DOHH2 (cell line): ENCODE data around the gene TRPM2.

Experiments
- H3F3A ChIP-seq: fragments of 200-600 bp; sonication (generic), shearing (Covaris generic); 2 replicates; pipeline ENCODE4 v1.6.0; 2016; ENCODE audit warnings: antibody characterized with exemption, mild to moderate bottlenecking; ENCODE audit not compliant: control insufficient read depth, insufficient read depth
- H3K27ac ChIP-seq: fragments of 200-600 bp; sonication (generic); 2 replicates; pipeline ENCODE4 v1.5.1; 2014; ENCODE audit warnings: low read depth, mild to moderate bottlenecking, low read length, moderate library complexity
- H3K27me3 ChIP-seq: fragments of 200-600 bp; sonication (generic); 2 replicates; pipeline ENCODE4 v1.6.1; 2014; ENCODE audit warnings: mild to moderate bottlenecking, low read length, mixed read lengths; ENCODE audit not compliant: control insufficient read depth
- H3K36me3 ChIP-seq: fragments of 200-600 bp; sonication (generic); 2 replicates; pipeline ENCODE4 v1.6.1; 2014; ENCODE audit warnings: mild to moderate bottlenecking, low read length, moderate library complexity, mixed read lengths; ENCODE audit not compliant: control insufficient read depth
- H3K4me1 ChIP-seq: fragments of 200-600 bp; sonication (generic); 2 replicates; pipeline ENCODE4 v1.6.1; 2014; ENCODE audit warnings: mild to moderate bottlenecking, low read length, mixed read lengths; ENCODE audit not compliant: control insufficient read depth
- H3K4me2 ChIP-seq: fragments of 200-600 bp; sonication (generic); 2 replicates; pipeline ENCODE4 v1.6.0; 2014; ENCODE audit warnings: mild to moderate bottlenecking, low read length, moderate library complexity
- H3K4me3 ChIP-seq: fragments of 200-600 bp; sonication (generic); 2 replicates; pipeline ENCODE4 v1.5.1; 2014; ENCODE audit warnings: mild to moderate bottlenecking, low read length, mixed read lengths
- H3K79me2 ChIP-seq: fragments of 200-600 bp; sonication (generic); 2 replicates; pipeline ENCODE4 v1.6.1; 2014; ENCODE audit warnings: mild to moderate bottlenecking, low read length, mixed read lengths; ENCODE audit not compliant: control insufficient read depth
- H3K9me2 ChIP-seq: fragments of 200-600 bp; sonication (generic); replicated peaks from 2 replicates; pipeline ENCODE4 v1.6.1; 2014; ENCODE audit warnings: mild to moderate bottlenecking, low read length, mixed read lengths; ENCODE audit not compliant: control insufficient read depth
- H3K9me3 ChIP-seq: fragments of 200-600 bp; sonication (generic); 2 replicates; pipeline ENCODE4 v1.6.1; 2014; ENCODE audit warnings: antibody characterized with exemption, low read length, mixed read lengths; ENCODE audit not compliant: control insufficient read depth, insufficient read depth
- H4K20me1 ChIP-seq: fragments of 200-600 bp; sonication (generic); 2 replicates; pipeline ENCODE4 v1.6.0; 2014; ENCODE audit warnings: low read depth, mild to moderate bottlenecking, antibody characterized with exemption, low read length, moderate library complexity; ENCODE audit not compliant: control insufficient read depth, insufficient read depth
- CTCF ChIP-seq: fragments of 200-600 bp; sonication (generic); IDR thresholded peaks from one replicate; pipeline ENCODE4 v1.5.1; 2014; ENCODE audit warnings: antibody characterized with exemption, mild to moderate bottlenecking, low read depth, low read length; ENCODE audit not compliant: poor library complexity, severe bottlenecking
- EZH2phosphoT487 ChIP-seq: fragments of 200-600 bp; sonication (generic); IDR thresholded peaks from 2 replicates; pipeline ENCODE4 v1.6.1; 2017; ENCODE audit warnings: borderline replicate concordance, mild to moderate bottlenecking, antibody characterized with exemption, low read length, moderate library complexity, mixed read lengths

TRPM2 gene

GRCh38 chr21:44434936-44435635, 81.7 kb downstream of the TRPM2 start:
- Histone ChIP-seq H3K4me2 (no peak overlapping the region), H3F3A (no peaks in the 10 kb centered on the region), H3K9me3 (peaks cover under 1% of the 10 kb centered on the region), H3K4me3 (no peak overlapping the region), H3K79me2 (no peaks in the 10 kb centered on the region), H3K36me3 (no peaks in the 10 kb centered on the region), H3K27me3 (no peaks in the 10 kb centered on the region), H4K20me1 (no peaks in the 10 kb centered on the region), H3K27ac (no peak overlapping the region), H3K4me1 (no peaks in the 10 kb centered on the region), H3K9me2 (no peaks in the 10 kb centered on the region)
- TF ChIP-seq CTCF (no peak), EZH2phosphoT487 (no peak)

- H3K4me1 ChIP-seq, result no peaks in the 10 kb centered on the region
- TF ChIP-seq EZH2phosphoT487, result no peak
- no peak for TF ChIP-seq CTCF
Measured at GRCh38 chr21:44436111-44436611, 82.7 kb downstream of the TRPM2 start.

GRCh38 chr21:44436958-44437357, 83.5 kb downstream of the TRPM2 start:
- Histone ChIP-seq H3F3A (no peaks in the 10 kb centered on the region), H3K9me3 (no peaks in the 10 kb centered on the region; the same call in 1 of the 2 replicates), H3K4me3 (no peak overlapping the region), H3K36me3 (no peaks in the 10 kb centered on the region), H3K79me2 (no peaks in the 10 kb centered on the region), H3K9me2 (no peaks in the 10 kb centered on the region), H3K4me1 (no peaks in the 10 kb centered on the region), H3K27me3 (no peaks in the 10 kb centered on the region), H3K27ac (no peak overlapping the region), H3K4me2 (no peak overlapping the region), H4K20me1 (no peaks in the 10 kb centered on the region)
- no peak for TF ChIP-seq EZH2phosphoT487
- TF ChIP-seq CTCF, result no peak

More at GRCh38 chr21:44436111-44436611, 82.7 kb downstream of the TRPM2 start:
- Histone ChIP-seq H3K9me3 (no peaks in the 10 kb centered on the region; the same call in 1 of the 2 replicates), H3K27me3 (no peaks in the 10 kb centered on the region), H4K20me1 (no peaks in the 10 kb centered on the region), H3K27ac (no peak overlapping the region), H3K36me3 (no peaks in the 10 kb centered on the region), H3K9me2 (no peaks in the 10 kb centered on the region), H3F3A (no peaks in the 10 kb centered on the region), H3K4me2 (no peak overlapping the region), H3K4me3 (no peak overlapping the region), H3K79me2 (no peaks in the 10 kb centered on the region)
